Keratinocyte (primary cell): ENCODE measurements around the gene PRKD1.

Source experiments
- CTCF ChIP-seq, 3 experiments: IDR thresholded peaks in 1 of 3; conservative IDR thresholded peaks in 1 of 3; optimal IDR thresholded peaks in 1 of 3; 2 replicates in 2 of 3; 3 replicates in 1 of 3; pipeline versions ENCODE3 to v1.5.1; 2011; ENCODE audit warnings: low read length in 3 of 3, mild to moderate bottlenecking in 3 of 3, moderate library complexity in 2 of 3, control low read depth in 1 of 3, inconsistent platforms in 1 of 3; ENCODE audit not compliant: insufficient read depth in 2 of 3; ENCODE audit errors: extremely low read depth in 1 of 3
- EZH2 ChIP-seq: IDR thresholded peaks from one replicate; pipeline ENCODE4 v1.6.1; 2012; ENCODE audit warnings: inconsistent platforms, mild to moderate bottlenecking, low read length, moderate library complexity

DNA sequence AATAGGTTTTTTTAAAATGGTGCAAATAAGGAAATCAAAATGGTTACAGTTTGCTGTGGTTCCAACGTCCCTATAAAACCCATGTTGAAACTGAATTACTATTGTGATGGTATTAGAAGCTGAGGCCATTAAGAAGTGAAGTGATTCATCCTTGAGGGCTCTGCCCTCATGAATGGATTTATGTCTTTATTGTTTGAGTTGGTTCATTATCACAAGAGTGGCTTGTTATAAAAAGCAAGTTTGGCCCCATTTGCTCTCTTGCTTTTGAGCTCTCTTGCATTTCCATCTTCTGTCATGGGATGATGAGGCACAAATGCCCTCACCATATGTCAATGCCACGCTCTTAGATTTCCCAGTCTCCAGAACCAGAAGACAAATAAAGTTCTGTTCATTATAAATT lies 62.3 kb downstream of the PRKD1 start:
- TF ChIP-seq CTCF (optimal IDR thresholded peaks at IDR 0.05 in 1 of 3, IDR thresholded peaks at IDR 0.05 in 1 of 3, conservative IDR thresholded peaks at IDR 0.05 in 1 of 3; ENCODE audit: extremely low read depth in 1 of 3, insufficient read depth in 2 of 3, low read length in 3 of 3): no peak
- no peak for TF ChIP-seq EZH2
